GM18951 (cell line): Measurements from ENCODE around the gene TAAR8.
A peak's percentile ranks its signal among the peaks of the same experiment; 100 is the strongest.

ENCODE experiments used
- POLR2A ChIP-seq: IDR thresholded peaks from 4 replicates; pipeline ENCODE4 v1.6.1; 2011; ENCODE audit warnings: mild to moderate bottlenecking; ENCODE audit not compliant: insufficient read length, insufficient read depth; ENCODE audit errors: extremely low read depth
- in situ Hi-C: fragments of 300-500 bp; cut with MboI; formaldehyde crosslinking; loops from one replicate; pipeline ENCODE4 v1.12.0; 2022; ENCODE audit warnings: low sequenced_read_pairs, mixed read lengths, inconsistent platforms; ENCODE audit not compliant: unreplicated experiment

Gene TAAR8

GRCh38 chr6:132552372-132552771 is at the start of gene TAAR8:
Gene TAAR8 (plus strand): TSS chr6:132552672. CDS start chr6:132552693, 21 bp downstream.
- no peak for TF ChIP-seq POLR2A
- in situ Hi-C loops, result no loop called here

- in situ Hi-C loops, result no loop called here
- no peak for TF ChIP-seq POLR2A
These were observed 47.7 kb upstream of the TAAR8 start for GRCh38 chr6:132504757-132505156.

GRCh38 chr6:132505158-132505557 is 47.3 kb upstream of the TAAR8 start:
- TF ChIP-seq POLR2A, result no peak

GRCh38 chr6:132506461-132506860 is 46.0 kb upstream of the TAAR8 start:
- TF ChIP-seq POLR2A, result no peak
- in situ Hi-C loops, result no loop called here

More at GRCh38 chr6:132505158-132505557, 47.3 kb upstream of the TAAR8 start:
- in situ Hi-C loops, result no loop called here

GRCh38 chr6:132506869-132507808 is 45.3 kb upstream of the TAAR8 start:
- in situ Hi-C loops, result no loop called here

GRCh38 chr6:132511210-132511830 is 41.2 kb upstream of the TAAR8 start:
- in situ Hi-C loops, result no loop called here
- TF ChIP-seq POLR2A, result no peak

More at GRCh38 chr6:132506869-132507808, 45.3 kb upstream of the TAAR8 start:
- TF ChIP-seq POLR2A, result no peak

- TF ChIP-seq POLR2A, result no peak
- in situ Hi-C loops, result no loop called here
These were observed 40.6 kb upstream of the TAAR8 start for GRCh38 chr6:132511831-132512220.

GRCh38 chr6:132512342-132512637 is 40.2 kb upstream of the TAAR8 start:
- in situ Hi-C loops, result no loop called here
- TF ChIP-seq POLR2A, result no peak

- in situ Hi-C loops, result no loop called here
- peak; percentile 87 for TF ChIP-seq POLR2A
These were observed 39.5 kb upstream of the TAAR8 start, which contains the start of gene STX7 for GRCh38 chr6:132512638-132513632. Gene STX7 (minus strand): TSS chr6:132513116. CDS start chr6:132503530, 9,586 bp downstream.

GRCh38 chr6:132513831-132514545 is 38.5 kb upstream of the TAAR8 start:
- in situ Hi-C loops, result no loop called here
- TF ChIP-seq POLR2A, result no peak

GRCh38 chr6:132515386-132515785 is 37.1 kb upstream of the TAAR8 start:
- in situ Hi-C loops, result no loop called here
- no peak for TF ChIP-seq POLR2A

- in situ Hi-C loops, result no loop called here
- TF ChIP-seq POLR2A, result no peak
These were observed 31.5 kb upstream of the TAAR8 start for GRCh38 chr6:132520953-132521352.
